HK-2 (cell line): ENCODE data around the gene TCEA2.

Source experiments
- DNase-seq: peaks from one replicate; pipeline ENCODE4 v3.0.0-alpha.2; 2018; ENCODE audit not compliant: unreplicated experiment

The TCEA2 gene

DNA sequence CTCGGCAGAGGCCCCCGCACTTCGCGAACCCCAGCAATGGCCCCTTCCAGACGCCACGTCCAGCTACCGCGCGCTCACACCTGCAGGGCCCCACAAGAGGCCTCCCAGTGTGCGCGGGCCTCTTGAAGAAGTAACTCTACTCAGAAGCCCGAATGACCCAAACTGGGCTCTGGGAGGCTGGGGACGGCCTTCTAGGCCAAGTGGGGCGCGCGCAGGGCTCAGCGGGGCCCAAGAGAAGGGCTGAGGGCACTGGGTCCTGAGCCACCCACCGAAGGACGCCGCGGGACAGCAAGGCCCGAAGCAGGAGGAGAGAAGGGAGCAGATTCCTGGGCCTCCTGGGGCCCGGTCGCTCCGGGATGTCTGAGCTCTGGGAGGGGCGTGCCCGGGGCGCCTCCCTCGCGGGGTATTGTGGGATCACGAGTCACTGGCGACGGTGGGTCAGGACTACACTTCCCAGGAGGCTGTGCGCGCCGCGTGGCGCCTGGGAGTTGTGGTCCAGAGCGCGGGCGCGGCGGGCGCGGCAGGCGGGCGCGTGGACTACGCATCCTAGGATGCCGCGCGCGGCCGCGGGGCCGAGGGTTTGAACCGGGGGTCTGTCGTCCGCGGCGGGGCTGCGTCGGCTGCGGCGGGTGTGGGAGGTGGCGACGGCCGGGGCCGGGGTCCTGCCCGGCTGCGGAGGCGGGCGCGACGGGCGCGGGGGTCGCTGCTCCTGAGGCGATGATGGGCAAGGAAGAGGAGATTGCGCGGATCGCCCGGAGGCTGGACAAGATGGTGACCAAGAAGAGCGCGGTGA, at the start of gene TCEA2:
Gene TCEA2 (plus strand): TSS at position 603 of the 793 bp plus-strand sequence. CDS start 115 bp downstream, at position 718.
- DNase-seq = peak; percentile 99

DNA sequence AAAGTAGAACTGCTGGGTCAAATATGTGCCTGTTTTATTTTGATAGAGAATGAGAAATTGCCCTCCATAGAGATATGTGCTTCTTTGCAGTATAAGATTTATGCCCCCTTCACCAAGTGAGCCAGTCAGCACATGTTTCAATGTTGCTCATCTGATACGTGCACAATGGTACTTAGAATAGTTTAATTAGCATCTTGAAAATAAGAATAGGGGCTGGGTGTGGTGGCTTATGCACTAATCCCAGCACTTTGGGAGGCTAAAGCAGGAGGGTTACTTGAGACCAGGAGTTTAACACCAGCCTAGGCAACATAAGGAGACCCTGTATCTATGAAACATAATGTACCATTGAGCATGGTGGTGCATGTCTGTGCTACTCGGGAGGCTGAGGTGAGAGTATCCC, 47.4 kb upstream of the TCEA2 start:
- no peak for DNase-seq

DNA sequence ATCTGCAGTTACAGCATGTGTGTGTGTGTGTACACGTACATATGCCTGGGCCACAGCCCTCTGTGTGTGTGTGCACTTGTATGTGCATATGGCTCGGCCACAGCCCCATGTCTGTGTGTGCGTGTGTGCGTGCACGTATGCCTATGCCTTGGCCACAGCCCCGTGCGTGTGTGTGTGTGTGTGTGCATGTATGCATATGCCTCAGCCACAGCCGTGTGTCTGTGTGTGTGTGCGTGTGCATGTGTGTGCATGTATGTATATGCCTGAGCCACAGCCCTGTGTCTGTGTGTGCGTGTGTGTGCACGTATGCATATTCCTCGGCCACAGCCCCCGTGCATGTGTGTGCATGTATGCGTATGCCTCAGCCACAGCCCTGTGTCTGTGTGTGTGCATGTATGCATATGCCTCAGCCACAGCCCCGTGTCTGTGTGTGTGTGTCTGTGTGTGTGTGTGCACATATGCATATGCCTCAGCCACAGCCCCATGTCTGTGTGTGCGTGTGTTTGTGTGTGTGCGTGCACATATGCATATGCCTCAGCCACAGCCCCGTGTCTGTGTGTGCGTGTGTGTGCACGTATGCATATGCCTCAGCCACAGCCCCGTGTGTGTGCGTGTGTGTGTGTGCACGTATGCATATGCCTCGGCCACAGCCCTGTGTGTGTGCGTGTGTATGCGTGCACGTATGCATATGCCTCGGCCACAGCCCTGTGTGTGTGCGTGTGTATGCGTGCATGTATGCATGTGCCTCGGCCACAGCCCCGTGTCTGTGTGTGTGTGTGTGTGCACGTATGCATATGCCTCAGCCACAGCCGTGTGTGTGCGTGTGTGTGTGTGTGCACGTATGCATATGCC, 41.6 kb upstream of the TCEA2 start:
- no peak for DNase-seq

GRCh38 chr20:64022671-64023360, 40.2 kb upstream of the TCEA2 start:
- no peak for DNase-seq

- DNase-seq = no peak
These were observed 39.4 kb upstream of the TCEA2 start for GRCh38 chr20:64023361-64024140.

DNA sequence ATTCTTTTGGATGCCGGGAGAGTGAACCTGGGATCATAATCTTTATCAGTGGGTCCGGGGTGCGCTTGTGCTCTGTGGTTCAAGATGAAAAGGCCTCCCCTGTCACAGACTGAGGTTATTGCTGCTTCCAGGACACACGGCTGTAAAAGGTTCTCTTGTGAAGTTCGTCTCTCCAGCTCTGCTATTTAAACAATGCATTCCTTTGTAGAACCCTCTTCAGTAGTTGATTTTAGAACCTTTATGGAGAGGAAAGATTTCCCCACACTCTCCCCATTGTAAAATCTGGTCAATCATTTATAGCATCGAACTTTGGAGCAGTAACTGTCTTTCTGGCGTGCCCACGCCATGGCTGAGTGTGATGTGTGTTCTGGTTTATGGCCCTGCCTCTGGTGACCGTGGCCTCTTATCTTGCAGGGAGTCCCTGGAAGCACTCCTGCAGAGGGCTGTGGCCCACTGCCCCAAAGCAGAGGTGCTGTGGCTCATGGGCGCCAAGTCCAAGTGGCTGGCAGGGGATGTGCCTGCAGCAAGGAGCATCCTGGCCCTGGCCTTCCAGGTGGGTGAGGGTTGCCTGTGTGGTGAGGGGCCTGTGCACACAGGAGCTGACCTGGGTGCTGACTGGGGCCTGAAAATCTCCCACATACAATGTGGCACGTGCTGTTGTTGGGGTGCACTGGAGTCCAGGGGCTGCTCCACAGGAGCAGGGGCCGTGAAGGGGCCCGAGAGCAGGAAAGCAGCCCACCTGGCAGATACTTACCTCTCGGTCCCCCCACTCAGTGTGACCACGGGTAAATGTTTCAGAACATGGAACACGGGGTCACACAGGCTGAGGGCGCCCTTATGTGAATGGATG, 38.6 kb upstream of the TCEA2 start:
- no peak for DNase-seq

- no peak for DNase-seq
These were observed 37.7 kb upstream of the TCEA2 start for GRCh38 chr20:64025101-64025825.

- no peak for DNase-seq
These were observed 37.1 kb upstream of the TCEA2 start for GRCh38 chr20:64025826-64026412.

- DNase-seq = no peak
These were observed 34.9 kb upstream of the TCEA2 start for GRCh38 chr20:64027981-64028685.

GRCh38 chr20:64029293-64030117, 33.5 kb upstream of the TCEA2 start:
- DNase-seq = no peak

DNA sequence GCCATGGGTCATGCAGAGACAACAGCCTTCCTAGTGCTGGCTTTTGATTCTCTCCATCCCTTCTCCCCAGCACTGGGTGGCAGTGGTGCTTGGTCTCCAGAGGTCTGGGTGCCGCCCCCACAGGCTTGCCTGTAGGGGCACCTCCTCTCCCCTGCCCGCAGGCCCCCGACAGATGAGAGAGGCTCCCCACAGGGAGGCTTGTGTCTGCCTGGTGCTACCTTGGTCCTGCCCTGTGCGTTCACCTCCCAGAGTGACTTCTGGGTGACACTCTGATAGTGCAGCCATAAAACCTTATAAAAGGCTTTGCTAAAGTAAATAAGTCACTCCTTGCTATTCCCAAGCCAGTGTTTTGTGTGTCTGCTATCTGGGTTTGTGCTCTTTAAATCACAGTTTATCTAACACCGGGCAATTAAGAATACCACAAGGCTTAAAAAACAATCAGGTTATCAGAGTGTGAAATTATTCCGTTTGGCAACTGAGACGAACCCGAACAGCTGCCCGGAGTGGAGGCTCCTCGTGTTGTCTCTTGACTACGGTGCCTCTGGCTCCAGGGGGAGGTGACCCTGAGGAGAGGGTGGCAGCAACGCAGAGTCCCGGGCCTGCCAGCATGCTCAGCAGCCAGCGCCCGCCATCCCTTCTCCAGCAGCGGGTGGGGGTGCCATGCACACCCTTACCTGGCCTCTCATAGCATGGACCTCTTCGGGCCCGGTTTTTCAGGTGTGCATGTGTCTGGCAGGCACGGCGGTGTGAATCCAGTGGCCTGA, 32.4 kb upstream of the TCEA2 start:
- DNase-seq = no peak

DNA sequence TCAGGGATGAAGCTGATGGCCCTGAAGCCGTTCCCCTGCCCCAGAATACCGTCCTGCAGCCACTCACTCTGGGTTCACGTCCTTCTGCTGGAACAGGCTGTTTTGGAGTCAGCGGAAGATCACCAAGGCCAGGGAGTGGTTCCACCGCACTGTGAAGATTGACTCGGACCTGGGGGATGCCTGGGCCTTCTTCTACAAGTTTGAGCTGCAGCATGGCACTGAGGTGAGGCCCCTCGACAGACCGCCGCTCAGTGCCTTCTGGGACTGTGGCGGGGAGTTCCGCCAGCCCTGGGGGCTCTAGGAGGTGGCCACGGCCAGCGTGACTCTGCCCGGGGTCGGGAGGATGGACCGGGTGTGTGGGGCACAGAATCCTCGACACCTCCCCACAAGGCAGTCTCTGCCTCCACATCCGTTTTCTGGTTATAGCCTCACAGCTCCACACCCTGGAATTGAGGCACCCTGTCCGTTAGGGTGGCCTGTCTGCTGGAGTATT, 31.1 kb upstream of the TCEA2 start:
- DNase-seq = no peak

GRCh38 chr20:64032706-64033624, 30.0 kb upstream of the TCEA2 start:
- no peak for DNase-seq

DNA sequence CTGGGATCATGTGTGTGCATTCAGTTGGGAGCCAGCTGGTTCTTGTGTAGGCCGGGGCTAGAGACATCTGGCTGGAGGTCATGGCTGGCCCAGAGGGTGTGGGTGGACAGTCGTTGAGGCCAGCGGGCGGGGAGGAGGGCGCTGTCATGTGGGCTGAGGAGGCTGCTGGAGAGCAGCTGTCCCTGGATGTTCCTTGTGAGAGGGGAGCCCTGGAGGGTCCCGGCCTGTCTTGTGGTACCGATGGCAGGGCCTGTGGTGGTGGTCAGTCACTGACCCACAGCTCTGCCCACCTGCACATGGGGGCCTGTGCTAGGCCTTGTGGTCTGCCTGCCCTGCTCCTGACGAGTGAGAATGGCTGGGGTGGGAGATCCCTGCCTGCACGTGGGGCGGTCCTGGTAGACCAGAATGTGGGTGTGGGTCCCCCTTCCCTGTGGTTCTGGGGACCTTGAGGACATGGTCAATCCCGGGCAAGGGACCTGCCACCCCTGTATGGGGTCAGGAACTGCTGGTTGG, 29.0 kb upstream of the TCEA2 start:
- DNase-seq = no peak

DNA sequence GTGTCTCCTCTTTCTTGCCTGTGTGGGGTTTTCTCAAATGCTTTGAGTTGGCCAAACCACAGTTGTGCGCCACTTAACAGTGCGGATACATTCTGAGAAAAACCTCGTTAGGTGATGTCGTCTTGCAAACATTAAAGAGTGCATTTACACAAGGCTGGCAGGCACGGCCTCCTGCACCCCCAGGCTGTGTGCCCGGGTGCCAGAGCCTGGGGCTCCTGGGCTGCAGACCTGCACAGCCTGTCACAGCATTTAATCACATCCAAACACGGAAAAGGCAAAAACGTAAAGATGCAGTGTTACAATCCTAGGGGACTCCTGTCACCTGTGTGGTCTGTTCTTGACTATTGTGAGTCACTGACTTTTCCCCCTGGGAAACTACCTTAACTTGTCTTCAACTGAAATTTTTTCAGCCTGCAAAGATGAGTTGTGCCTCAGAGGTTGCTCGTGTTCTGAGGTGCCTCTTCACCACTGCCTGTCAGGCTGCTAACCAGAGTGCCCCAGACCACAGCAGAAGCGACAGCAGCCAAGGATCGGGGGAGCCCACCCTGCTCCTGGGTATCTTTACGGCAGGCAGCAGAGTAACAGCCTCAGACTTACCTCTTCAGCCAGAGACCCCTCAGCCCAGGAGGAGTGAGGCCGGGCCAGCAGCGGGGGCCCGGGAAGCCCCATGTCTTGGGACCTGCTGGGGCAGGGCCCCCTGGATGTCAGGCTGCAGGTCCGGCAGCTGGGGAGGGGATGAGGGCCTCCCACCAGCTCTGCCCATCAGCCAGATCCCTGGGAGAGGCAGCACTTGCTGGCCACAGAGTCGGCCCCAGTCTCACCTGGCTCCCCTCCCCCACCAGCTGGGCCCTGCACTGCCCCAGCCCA, 27.7 kb upstream of the TCEA2 start:
- DNase-seq = no peak
